ENCODE measurements around the gene GCA. TPM values are rescaled to one million over a fixed set of nuclear protein-coding genes. Genes with fewer than 3 reads are reported as not detected.

Gene GCA
- total and polyA plus RNA-seq, 4 donors: 9.7 to 45.2 (median 18.1) TPM

DNA sequence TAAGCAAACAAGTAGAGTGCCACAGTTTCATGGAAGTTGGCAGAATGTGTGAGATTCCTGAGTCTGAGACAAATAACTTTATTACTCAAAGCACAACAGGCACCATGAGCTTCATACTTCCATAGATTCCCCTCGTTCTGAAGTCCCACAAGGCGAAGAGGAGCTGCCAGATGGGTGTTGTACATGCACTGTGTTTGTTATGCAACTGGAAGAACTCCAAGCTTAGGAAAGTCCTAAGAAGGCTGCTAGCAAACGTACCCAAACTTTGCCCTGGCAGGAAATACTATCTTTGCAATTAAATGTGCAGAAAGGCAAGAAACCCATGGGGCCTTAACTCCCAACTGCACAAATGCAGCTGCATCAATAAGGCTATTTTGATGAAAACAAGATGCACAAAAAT is 1.6 kb upstream of the GCA start:
- 50% methylated on average over 3 of the region's 3 CpGs for WGBS
- Histone ChIP-seq H3K27ac (ENCODE audit: low read depth in 1 of 2, low read length in 2 of 2) (no peak overlapping the region), H3K4me3 (ENCODE audit: low read depth in 1 of 3, low read length in 3 of 3) (no peak overlapping the region), H3K27me3 (ENCODE audit: control insufficient read depth in 4 of 4, insufficient read depth in 4 of 4, low read length in 3 of 4) (no peaks in the 10 kb centered on the region), H3K4me1 (ENCODE audit: control insufficient read depth in 4 of 4, insufficient read depth in 4 of 4, low read length in 3 of 4) (peaks cover 3 to 10% (median 4%) of the 10 kb centered on the region in 4 donors), H3K36me3 (ENCODE audit: control insufficient read depth in 4 of 4, insufficient read depth in 3 of 4, low read depth in 1 of 4, low read length in 3 of 4) (no peaks in the 10 kb centered on the region), H3K9me3 (ENCODE audit: control insufficient read depth in 4 of 4, low read length in 3 of 4) (no peaks in the 10 kb centered on the region), H3K9ac (ENCODE audit: low read depth in 1 of 2, low read length in 2 of 2) (no peak overlapping the region)
- no peak for DNase-seq (ENCODE audit: low spot score)
- TF ChIP-seq SP1 (IDR thresholded peaks at IDR 0.05): no peak
- TF ChIP-seq CTCF (IDR thresholded peaks at IDR 0.05; ENCODE audit: low read depth, low read length, missing input control): no peak
- TF ChIP-seq HNF4A (conservative IDR thresholded peaks at IDR 0.05): no peak
- no peak for TF ChIP-seq NR2F2 (IDR thresholded peaks at IDR 0.05)
- no peak for TF ChIP-seq REST (IDR thresholded peaks at IDR 0.05)
- no peak for TF ChIP-seq ATF3 (IDR thresholded peaks at IDR 0.05)
- TF ChIP-seq EGR1 (IDR thresholded peaks at IDR 0.05; ENCODE audit: low read depth in 2 of 2): no peak
- no peak for TF ChIP-seq ZBTB33 (IDR thresholded peaks at IDR 0.05)
- no peak for TF ChIP-seq HNF4G (IDR thresholded peaks at IDR 0.05)
- TF ChIP-seq RXRA (IDR thresholded peaks at IDR 0.05): no peak
- TF ChIP-seq, protein P1, sequence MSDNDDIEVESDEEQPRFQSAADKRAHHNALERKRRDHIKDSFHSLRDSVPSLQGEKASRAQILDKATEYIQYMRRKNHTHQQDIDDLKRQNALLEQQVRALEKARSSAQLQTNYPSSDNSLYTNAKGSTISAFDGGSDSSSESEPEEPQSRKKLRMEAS (IDR thresholded peaks at IDR 0.05): no peak
- no peak for TF ChIP-seq RAD21 (IDR thresholded peaks at IDR 0.05)

- H3K27me3 ChIP-seq (ENCODE audit: control insufficient read depth in 4 of 4, insufficient read depth in 4 of 4, low read length in 3 of 4): no peaks in the 10 kb centered on the region
- H3K36me3 ChIP-seq (ENCODE audit: control insufficient read depth in 4 of 4, insufficient read depth in 3 of 4, low read depth in 1 of 4, low read length in 3 of 4): no peaks in the 10 kb centered on the region
- H3K9ac ChIP-seq (ENCODE audit: low read depth in 1 of 2, low read length in 2 of 2): no peak overlapping the region
- H3K4me1 ChIP-seq (ENCODE audit: control insufficient read depth in 4 of 4, insufficient read depth in 4 of 4, low read length in 3 of 4): peaks cover 3 to 10% (median 4%) of the 10 kb centered on the region in 4 donors
- WGBS: 77% methylated on average over 2 of the region's 2 CpGs
- DNase-seq (ENCODE audit: low spot score): no peak
- TF ChIP-seq FOXA2 (IDR thresholded peaks at IDR 0.05): no peak
- TF ChIP-seq FOXA1 (IDR thresholded peaks at IDR 0.05): no peak
- TF ChIP-seq HNF4A (conservative IDR thresholded peaks at IDR 0.05): no peak
- no peak for TF ChIP-seq TAF1 (conservative IDR thresholded peaks at IDR 0.05)
- TF ChIP-seq ZBTB33 (IDR thresholded peaks at IDR 0.05): no peak
- TF ChIP-seq EGR1 (IDR thresholded peaks at IDR 0.05; ENCODE audit: low read depth in 2 of 2): no peak
- no peak for TF ChIP-seq RXRA (IDR thresholded peaks at IDR 0.05)
- no peak for TF ChIP-seq JUND (IDR thresholded peaks at IDR 0.05)
- no peak overlapping the region for H3K4me3 ChIP-seq (ENCODE audit: low read depth in 1 of 3, low read length in 3 of 3)
- H3K27ac ChIP-seq (ENCODE audit: low read depth in 1 of 2, low read length in 2 of 2): no peak overlapping the region
- no peaks in the 10 kb centered on the region for H3K9me3 ChIP-seq (ENCODE audit: control insufficient read depth in 4 of 4, low read length in 3 of 4)
Observed at GRCh38 chr2:162342841-162343240, 1.1 kb upstream of the GCA start.

Measured in liver (tissue), 9 donors.